ENCODE measurements around the gene CTNNA1.

Gene CTNNA1

DNA sequence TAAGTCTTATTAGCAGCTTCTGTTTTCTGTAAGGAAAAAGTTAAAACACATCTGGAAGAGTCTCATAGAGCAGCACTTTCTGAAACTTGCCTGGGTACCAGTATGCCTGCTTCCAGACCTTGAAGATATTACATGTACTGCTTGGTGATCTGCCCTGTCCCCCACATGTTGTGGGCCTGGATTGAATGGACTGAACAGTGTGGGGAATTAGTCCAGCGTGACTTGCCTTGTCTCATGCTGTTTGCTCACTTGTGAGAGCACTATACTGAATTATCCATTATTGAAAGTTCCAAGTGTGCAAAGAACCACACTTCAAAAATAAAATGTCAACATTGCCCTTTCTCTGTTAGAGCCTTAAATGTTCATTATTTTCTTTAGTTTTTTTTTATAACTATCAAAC lies 8.9 kb downstream of the CTNNA1 start:
- Histone ChIP-seq H3K79me2 (ENCODE audit: insufficient read depth, low read length) (no peaks in the 10 kb centered on the region), H3K36me3 (ENCODE audit: low read length) (no peaks in the 10 kb centered on the region), H2AFZ (ENCODE audit: low read depth, low read length, severe bottlenecking) (no peak overlapping the region), H3K27me3 (ENCODE audit: low read length) (no peaks in the 10 kb centered on the region), H3F3A (ENCODE audit: insufficient read depth) (no peaks in the 10 kb centered on the region), H3K9me3 (ENCODE audit: insufficient read depth, low read length) (no peaks in the 10 kb centered on the region), H3K27ac (ENCODE audit: low read depth, low read length) (no peak overlapping the region), H3K4me2 (ENCODE audit: low read depth, low read length, poor library complexity, severe bottlenecking) (no peak overlapping the region), H3K9ac (ENCODE audit: low read length) (no peak overlapping the region), H4K20me1 (ENCODE audit: low read depth, low read length) (no peaks in the 10 kb centered on the region), H3K4me3 (ENCODE audit: insufficient read depth, low read length, poor library complexity, severe bottlenecking) (no peak overlapping the region), H3K9me2 (replicated peaks; ENCODE audit: insufficient read depth, low read length) (no peaks in the 10 kb centered on the region)
- TF ChIP-seq EZH2phosphoT487 (conservative IDR thresholded peaks at IDR 0.05; ENCODE audit: low read length), result no peak
- TF ChIP-seq, protein P1, sequence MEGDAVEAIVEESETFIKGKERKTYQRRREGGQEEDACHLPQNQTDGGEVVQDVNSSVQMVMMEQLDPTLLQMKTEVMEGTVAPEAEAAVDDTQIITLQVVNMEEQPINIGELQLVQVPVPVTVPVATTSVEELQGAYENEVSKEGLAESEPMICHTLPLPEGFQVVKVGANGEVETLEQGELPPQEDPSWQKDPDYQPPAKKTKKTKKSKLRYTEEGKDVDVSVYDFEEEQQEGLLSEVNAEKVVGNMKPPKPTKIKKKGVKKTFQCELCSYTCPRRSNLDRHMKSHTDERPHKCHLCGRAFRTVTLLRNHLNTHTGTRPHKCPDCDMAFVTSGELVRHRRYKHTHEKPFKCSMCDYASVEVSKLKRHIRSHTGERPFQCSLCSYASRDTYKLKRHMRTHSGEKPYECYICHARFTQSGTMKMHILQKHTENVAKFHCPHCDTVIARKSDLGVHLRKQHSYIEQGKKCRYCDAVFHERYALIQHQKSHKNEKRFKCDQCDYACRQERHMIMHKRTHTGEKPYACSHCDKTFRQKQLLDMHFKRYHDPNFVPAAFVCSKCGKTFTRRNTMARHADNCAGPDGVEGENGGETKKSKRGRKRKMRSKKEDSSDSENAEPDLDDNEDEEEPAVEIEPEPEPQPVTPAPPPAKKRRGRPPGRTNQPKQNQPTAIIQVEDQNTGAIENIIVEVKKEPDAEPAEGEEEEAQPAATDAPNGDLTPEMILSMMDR (IDR thresholded peaks at IDR 0.05; ENCODE audit: insufficient read depth, low read length, poor library complexity, severe bottlenecking), result no peak

DNA sequence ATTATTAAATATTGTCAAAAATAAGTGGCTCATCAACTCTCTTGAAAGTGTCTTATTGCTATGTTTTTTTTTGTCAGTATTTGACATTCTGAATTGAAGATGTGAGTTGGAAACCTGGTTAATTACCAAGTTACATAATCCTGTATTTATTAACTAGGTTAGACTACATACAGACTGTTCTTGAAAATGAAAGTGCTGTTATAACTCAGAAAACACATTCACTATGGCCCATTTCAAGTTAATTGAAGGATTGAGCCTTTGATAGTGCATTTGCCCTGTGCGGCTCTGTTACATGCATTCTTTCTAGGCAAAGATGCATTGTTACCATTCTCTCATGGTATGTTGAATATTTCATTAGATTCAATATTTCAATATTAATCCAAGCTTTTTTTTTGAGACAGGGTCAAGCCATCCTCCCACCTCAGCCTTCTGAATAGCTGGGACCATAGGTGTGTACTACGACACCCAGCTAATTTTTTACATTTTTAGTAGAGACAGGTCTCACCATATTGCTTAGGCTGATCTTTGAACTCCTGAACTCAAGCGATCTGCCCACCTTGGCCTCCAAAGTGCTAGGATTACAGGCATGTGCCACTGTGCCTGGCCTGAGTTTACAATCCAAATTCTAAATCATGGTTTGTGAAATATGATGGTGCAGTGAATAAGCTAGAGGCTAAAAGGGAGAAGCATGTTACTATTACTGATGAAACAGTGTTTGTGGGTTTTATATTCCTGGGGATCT lies 10.0 kb downstream of the CTNNA1 start:
- Histone ChIP-seq H3K4me2 (ENCODE audit: low read depth, low read length, poor library complexity, severe bottlenecking) (no peak overlapping the region), H3K9me3 (ENCODE audit: insufficient read depth, low read length) (no peaks in the 10 kb centered on the region), H3K27ac (ENCODE audit: low read depth, low read length) (no peak overlapping the region), H3K36me3 (ENCODE audit: low read length) (no peaks in the 10 kb centered on the region), H3K27me3 (ENCODE audit: low read length) (no peaks in the 10 kb centered on the region), H3K9ac (ENCODE audit: low read length) (no peak overlapping the region), H3K4me3 (ENCODE audit: insufficient read depth, low read length, poor library complexity, severe bottlenecking) (no peak overlapping the region), H2AFZ (ENCODE audit: low read depth, low read length, severe bottlenecking) (no peak overlapping the region), H4K20me1 (ENCODE audit: low read depth, low read length) (no peaks in the 10 kb centered on the region), H3K79me2 (ENCODE audit: insufficient read depth, low read length) (no peaks in the 10 kb centered on the region), H3F3A (ENCODE audit: insufficient read depth) (no peaks in the 10 kb centered on the region), H3K9me2 (replicated peaks; ENCODE audit: insufficient read depth, low read length) (no peaks in the 10 kb centered on the region)
- TF ChIP-seq EZH2phosphoT487 (conservative IDR thresholded peaks at IDR 0.05; ENCODE audit: low read length), result no peak
- TF ChIP-seq, protein P1 (IDR thresholded peaks at IDR 0.05; ENCODE audit: insufficient read depth, low read length, poor library complexity, severe bottlenecking), result no peak

DNA sequence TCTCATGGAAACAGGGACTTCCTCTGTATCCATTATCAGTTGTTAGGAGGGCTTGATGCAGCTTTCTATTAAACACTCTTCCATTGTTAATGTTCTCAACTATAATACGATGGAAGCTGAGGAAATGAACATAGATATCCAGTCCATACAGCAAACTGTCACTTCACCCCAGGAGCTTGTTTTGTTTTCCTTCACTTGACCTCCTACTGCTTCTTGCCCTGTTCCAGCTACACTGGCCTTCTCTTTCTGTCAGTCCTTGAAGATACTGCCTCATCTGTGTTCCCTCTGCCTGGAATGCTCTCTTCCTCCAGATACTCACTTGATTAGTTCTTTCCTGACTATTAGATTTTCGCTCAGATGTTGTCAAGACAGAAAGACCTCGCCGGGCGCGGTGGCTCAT lies 17.1 kb downstream of the CTNNA1 start:
- no peaks in the 10 kb centered on the region for H3K79me2 ChIP-seq (ENCODE audit: insufficient read depth, low read length)
- TF ChIP-seq EZH2phosphoT487 (conservative IDR thresholded peaks at IDR 0.05; ENCODE audit: low read length), result no peak
- TF ChIP-seq, protein P1 (IDR thresholded peaks at IDR 0.05; ENCODE audit: insufficient read depth, low read length, poor library complexity, severe bottlenecking), result no peak
- H4K20me1 ChIP-seq (ENCODE audit: low read depth, low read length), result no peaks in the 10 kb centered on the region
- H2AFZ ChIP-seq (ENCODE audit: low read depth, low read length, severe bottlenecking), result no peak overlapping the region
- no peaks in the 10 kb centered on the region for H3K9me3 ChIP-seq (ENCODE audit: insufficient read depth, low read length)
- no peak overlapping the region for H3K9ac ChIP-seq (ENCODE audit: low read length)
- no peaks in the 10 kb centered on the region for H3K27me3 ChIP-seq (ENCODE audit: low read length)
- no peaks in the 10 kb centered on the region for H3F3A ChIP-seq (ENCODE audit: insufficient read depth)
- H3K27ac ChIP-seq (ENCODE audit: low read depth, low read length), result no peak overlapping the region
- no peaks in the 10 kb centered on the region for H3K36me3 ChIP-seq (ENCODE audit: low read length)
- H3K4me3 ChIP-seq (ENCODE audit: insufficient read depth, low read length, poor library complexity, severe bottlenecking), result no peak overlapping the region
- H3K9me2 ChIP-seq (replicated peaks; ENCODE audit: insufficient read depth, low read length), result no peaks in the 10 kb centered on the region
- no peak overlapping the region for H3K4me2 ChIP-seq (ENCODE audit: low read depth, low read length, poor library complexity, severe bottlenecking)

Measured in SU-DHL-6 (cell line).